K562 (cell line): ENCODE measurements around the gene CNNM4. TPM values are rescaled to one million over a fixed set of nuclear protein-coding genes. Genes with fewer than 3 reads are reported as not detected.

Experiments used
- FOXP1 ChIP-seq: sonication (generic); formaldehyde crosslinking; IDR thresholded peaks from 2 replicates; pipeline ENCODE4 v1.8.0; 2022; ENCODE audit warnings: mild to moderate bottlenecking, missing genetic modification reagents
- GATA2 ChIP-seq: sonication (generic); formaldehyde crosslinking; IDR thresholded peaks from 2 replicates; pipeline ENCODE4 v1.4.0; 2020; ENCODE audit warnings: mild to moderate bottlenecking, missing genetic modification reagents
- GMEB1 ChIP-seq: fragments of 250-450 bp; sonication (Bioruptor Pico); IDR thresholded peaks from 2 replicates; pipeline ENCODE4 v1.4.0; 2020; ENCODE audit warnings: mild to moderate bottlenecking
- HLTF ChIP-seq: fragments of 450-650 bp; IDR thresholded peaks from 2 replicates; pipeline ENCODE4 v1.6.1; 2016
- MECOM ChIP-seq: fragments of 250-450 bp; sonication (Bioruptor Pico); IDR thresholded peaks from 2 replicates; pipeline ENCODE4 v1.8.0; 2022; ENCODE audit warnings: inconsistent platforms
- MED1 ChIP-seq: sonication (generic); formaldehyde crosslinking; IDR thresholded peaks from 2 replicates; pipeline ENCODE4 v1.8.1; 2023; ENCODE audit warnings: missing genetic modification reagents, borderline replicate concordance
- NFATC3 ChIP-seq: fragments of 450-650 bp; IDR thresholded peaks from 2 replicates; pipeline ENCODE4 v1.6.1; 2017; ENCODE audit warnings: mild to moderate bottlenecking
- PRDM10 ChIP-seq: fragments of 450-650 bp; IDR thresholded peaks from 2 replicates; pipeline ENCODE4 v1.6.1; 2018; ENCODE audit not compliant: partially characterized antibody
- PRMT5 ChIP-seq: sonication (generic); formaldehyde crosslinking; IDR thresholded peaks from 2 replicates; pipeline ENCODE4 v1.5.0; 2020; ENCODE audit warnings: missing genetic modification reagents
- RREB1 ChIP-seq: fragments of 250-450 bp; sonication (Bioruptor Pico); IDR thresholded peaks from 2 replicates; pipeline ENCODE4 v1.4.0; 2020
- SAFB ChIP-seq: fragments of 200-400 bp; formaldehyde crosslinking; IDR thresholded peaks from 2 replicates; pipeline ENCODE4 v1.6.1; 2017; ENCODE audit warnings: low read depth, low read length, borderline replicate concordance
- SIX5 ChIP-seq, 2 experiments: IDR thresholded peaks; 2 replicates each; pipeline ENCODE4 v1.6.1; 2011; ENCODE audit warnings: low read length in 2 of 2, borderline replicate concordance in 1 of 2, low read depth in 1 of 2, mild to moderate bottlenecking in 1 of 2, moderate library complexity in 1 of 2; ENCODE audit not compliant: insufficient read depth in 1 of 2
- SMC3 ChIP-seq: conservative IDR thresholded peaks from 2 replicates; pipeline ENCODE4 v1.6.1; 2011; ENCODE audit warnings: low read depth, low read length, improper control_type of control experiment; ENCODE audit not compliant: insufficient read depth
- SP1 ChIP-seq: sonication (generic); formaldehyde crosslinking; IDR thresholded peaks from 2 replicates; pipeline ENCODE4 v1.8.1; 2022; ENCODE audit warnings: mild to moderate bottlenecking, missing genetic modification reagents
- SRF ChIP-seq, 2 experiments: fragments of 250-450, 450-650 bp in 1 of 2; sonication (Bioruptor Pico) in 1 of 2; sonication (generic) in 1 of 2; formaldehyde crosslinking; IDR thresholded peaks; 2 replicates each; pipeline versions ENCODE4 v1.5.0 to v1.5.1; 2020 to 2022; ENCODE audit warnings: mild to moderate bottlenecking in 1 of 2, missing genetic modification reagents in 1 of 2
- ZNF586 ChIP-seq: fragments of 450-650 bp; formaldehyde crosslinking; conservative IDR thresholded peaks from 2 replicates; pipeline ENCODE4 v1.4.0; 2020; ENCODE audit warnings: mild to moderate bottlenecking, moderate library complexity
- polyA plus RNA-seq, 8 experiments: library from polyadenylated mRNA; depleted of rRNA in 4 of 8; stranded (reverse) in 5 of 8; unstranded in 3 of 8; fragments of >200 nt; fragmentation: Nextera tagmentation in 2 of 8; fragmentation: Illumina TruSeq in 1 of 8; extraction: Ambion mirVana in 2 of 8; extraction: Trizol in 1 of 8; gene quantifications; 2 replicates each; pipeline versions ENCODE4 v1.2.1 to v1.2.3, GENCODE V29; 2011 to 2014; ENCODE audit warnings: inconsistent platforms in 1 of 8, missing spikeins in 1 of 8
- total RNA-seq, 7 experiments: library from RNA; depleted of rRNA in 6 of 7; stranded (reverse); fragments of >200 nt in 6 of 7; fragmentation: Illumina TruSeq in 2 of 7; extraction: Trizol in 2 of 7; gene quantifications; 2 replicates each; pipeline versions ENCODE4 v1.2.1 to v1.2.3, GENCODE V29; 2011 to 2021; ENCODE audit warnings: low replicate concordance in 1 of 7

Gene CNNM4
- total and polyA plus RNA-seq, 9 of the 15 experiments (the other 6 are each of a cell fraction or from before 2014, with no cell fraction given) = 0.96 to 6.3 (median 2.8) TPM

GRCh38 chr2:96857667-96858372 is 97.1 kb downstream of the CNNM4 start, which contains the start of gene ANKRD39 (continued):
- TF ChIP-seq RREB1 (CRISPR knock-in tag) (no peak; the same call in 1 of the 2 replicates), FOXP1 (CRISPR knock-in tag) (no peak; the same call in 1 of the 2 replicates), SMC3 (peak; percentile 95), PRDM10 (no peak), PRMT5 (CRISPR knock-in tag) (no peak), SRF (CRISPR knock-in tag; IDR thresholded peaks at IDR 0.05) (0 out of 4 replicates have a peak, but pooled peaks of 1 of the 2 experiments have one; percentile 7), HLTF (0 out of 2 replicates have a peak, but pooled peaks have one; percentile 22), SP1 (CRISPR knock-in tag) (peak; percentile 100), GMEB1 (CRISPR knock-in tag) (peak; percentile 99), NFATC3 (no peak), GATA2 (CRISPR knock-in tag) (no peak), MECOM (CRISPR knock-in tag) (no peak), ZNF586 (CRISPR knock-in tag) (no peak), SIX5 (IDR thresholded peaks at IDR 0.05; ENCODE audit: borderline replicate concordance in 1 of 2, insufficient read depth in 1 of 2, low read depth in 1 of 2, low read length in 2 of 2) (no peak), SAFB (0 out of 2 replicates have a peak, but pooled peaks have one; percentile 65), MED1 (no peak)
